ENCODE data around the gene STUM.
A peak's percentile ranks its signal among the peaks of the same experiment; 100 is the strongest.
"Not testable (repeated sequence)": the region's sequence is repeated elsewhere in the genome, so short reads cannot be mapped to it uniquely, and the experiment has no call there.

STUM gene

GRCh38 chr1:226607821-226608220, 59.3 kb downstream of the STUM start:
- H3K27ac ChIP-seq: no peak overlapping the region
- no peak for TF ChIP-seq ZFX (IDR thresholded peaks at IDR 0.05)
- TF ChIP-seq, protein P1, sequence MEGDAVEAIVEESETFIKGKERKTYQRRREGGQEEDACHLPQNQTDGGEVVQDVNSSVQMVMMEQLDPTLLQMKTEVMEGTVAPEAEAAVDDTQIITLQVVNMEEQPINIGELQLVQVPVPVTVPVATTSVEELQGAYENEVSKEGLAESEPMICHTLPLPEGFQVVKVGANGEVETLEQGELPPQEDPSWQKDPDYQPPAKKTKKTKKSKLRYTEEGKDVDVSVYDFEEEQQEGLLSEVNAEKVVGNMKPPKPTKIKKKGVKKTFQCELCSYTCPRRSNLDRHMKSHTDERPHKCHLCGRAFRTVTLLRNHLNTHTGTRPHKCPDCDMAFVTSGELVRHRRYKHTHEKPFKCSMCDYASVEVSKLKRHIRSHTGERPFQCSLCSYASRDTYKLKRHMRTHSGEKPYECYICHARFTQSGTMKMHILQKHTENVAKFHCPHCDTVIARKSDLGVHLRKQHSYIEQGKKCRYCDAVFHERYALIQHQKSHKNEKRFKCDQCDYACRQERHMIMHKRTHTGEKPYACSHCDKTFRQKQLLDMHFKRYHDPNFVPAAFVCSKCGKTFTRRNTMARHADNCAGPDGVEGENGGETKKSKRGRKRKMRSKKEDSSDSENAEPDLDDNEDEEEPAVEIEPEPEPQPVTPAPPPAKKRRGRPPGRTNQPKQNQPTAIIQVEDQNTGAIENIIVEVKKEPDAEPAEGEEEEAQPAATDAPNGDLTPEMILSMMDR (conservative IDR thresholded peaks at IDR 0.05): no peak

DNA sequence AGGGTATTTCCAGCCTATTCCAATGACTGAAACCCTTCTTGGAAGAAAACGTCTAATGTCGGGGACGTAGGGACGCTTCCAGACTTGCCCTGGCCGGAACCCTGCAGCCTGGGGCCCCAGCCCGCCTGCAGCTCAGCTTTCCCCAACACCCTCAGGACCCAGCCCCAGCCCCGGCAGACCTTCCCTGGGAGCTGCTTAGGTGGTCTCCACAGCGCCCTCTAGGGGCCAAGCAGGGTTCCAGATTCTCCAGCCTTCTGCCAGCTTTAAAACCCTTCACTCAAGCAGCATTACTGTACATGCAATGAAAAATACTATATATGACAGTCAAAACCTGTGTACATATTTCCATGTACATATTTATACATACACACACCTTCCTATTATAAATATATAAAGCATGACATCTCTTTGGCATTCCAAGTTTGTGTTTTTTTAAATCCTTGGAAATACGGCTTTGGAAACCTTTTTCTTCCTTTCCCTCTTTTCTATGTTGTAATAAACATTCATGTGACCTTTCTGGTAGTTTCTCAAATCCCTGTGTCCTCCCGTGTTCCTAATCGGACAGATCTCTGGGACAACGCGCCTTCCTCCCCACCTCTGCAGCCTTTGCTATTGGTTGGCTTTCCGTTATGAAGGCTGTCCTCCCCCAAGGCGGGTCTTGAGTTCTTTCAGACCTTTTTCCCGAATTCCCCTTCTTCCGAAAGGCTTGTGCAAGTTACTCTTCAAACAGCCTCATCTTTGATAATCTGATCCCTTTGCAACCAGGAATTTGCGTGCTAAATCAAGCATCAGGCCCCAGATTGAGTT, 60.3 kb downstream of the STUM start:
- TF ChIP-seq ZFX (IDR thresholded peaks at IDR 0.05): no peak
- TF ChIP-seq, protein P1 (conservative IDR thresholded peaks at IDR 0.05): peak; percentile 96
- no peak overlapping the region for H3K27ac ChIP-seq

DNA sequence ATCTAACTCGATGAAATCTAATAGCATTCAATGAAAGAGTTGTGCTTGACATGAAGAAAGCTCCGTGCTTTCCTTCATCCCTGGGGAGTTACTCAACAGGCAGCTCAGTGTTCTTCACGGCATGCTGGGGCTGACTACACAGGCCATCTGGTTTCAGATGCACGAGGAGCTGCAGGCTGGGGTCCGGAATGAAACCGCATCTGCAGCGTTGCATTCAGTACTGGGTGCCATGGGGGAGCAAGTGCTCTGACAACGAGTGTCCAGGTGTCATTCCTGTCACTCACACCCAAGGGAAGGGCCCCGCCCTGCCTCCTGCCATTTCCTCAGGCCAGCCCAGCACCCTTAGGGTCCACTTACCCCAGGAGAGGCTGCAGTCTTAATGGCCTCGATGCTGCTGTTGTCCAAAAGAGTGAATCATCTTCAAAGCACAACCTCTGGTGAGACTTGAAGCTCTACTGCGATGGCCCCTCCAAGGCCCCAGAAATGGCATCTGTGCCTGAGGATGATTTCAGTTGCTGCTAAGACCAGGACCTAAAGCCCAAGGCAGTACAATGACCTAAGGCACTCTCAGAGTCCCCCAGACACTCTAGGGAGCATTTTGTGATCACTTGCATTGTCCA, 61.4 kb downstream of the STUM start:
- H3K27ac ChIP-seq: no peak overlapping the region

GRCh38 chr1:226610671-226611070, 62.1 kb downstream of the STUM start:
- TF ChIP-seq, protein P1 (conservative IDR thresholded peaks at IDR 0.05): no peak
- no peak for TF ChIP-seq ZFX (IDR thresholded peaks at IDR 0.05)
- no peak overlapping the region for H3K27ac ChIP-seq

More for the DNA sequence above, 61.4 kb downstream of the STUM start:
- TF ChIP-seq, protein P1 (conservative IDR thresholded peaks at IDR 0.05): no peak
- TF ChIP-seq ZFX (IDR thresholded peaks at IDR 0.05): no peak

DNA sequence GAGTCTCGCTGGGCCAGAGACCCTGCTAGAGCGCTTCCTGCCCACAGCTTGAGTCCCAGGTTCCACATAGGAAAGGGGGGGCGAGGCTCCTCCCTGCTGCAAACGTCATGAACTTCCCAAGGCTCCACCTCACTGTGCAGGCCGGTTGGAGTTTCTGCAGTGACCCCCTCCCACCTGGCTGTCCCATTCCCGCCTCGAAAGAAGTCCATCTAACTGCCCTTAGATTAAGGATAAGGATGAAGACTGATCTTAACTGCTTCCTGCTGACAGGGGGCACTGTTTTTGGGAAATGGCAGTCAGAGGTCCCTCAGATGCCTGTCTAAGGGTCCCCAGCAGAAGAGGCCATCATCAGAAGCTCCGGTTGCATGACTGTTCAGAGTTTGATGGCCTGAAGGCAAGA, 62.7 kb downstream of the STUM start:
- no peak overlapping the region for H3K27ac ChIP-seq
- TF ChIP-seq, protein P1 (conservative IDR thresholded peaks at IDR 0.05): no peak
- TF ChIP-seq ZFX (IDR thresholded peaks at IDR 0.05): no peak

DNA sequence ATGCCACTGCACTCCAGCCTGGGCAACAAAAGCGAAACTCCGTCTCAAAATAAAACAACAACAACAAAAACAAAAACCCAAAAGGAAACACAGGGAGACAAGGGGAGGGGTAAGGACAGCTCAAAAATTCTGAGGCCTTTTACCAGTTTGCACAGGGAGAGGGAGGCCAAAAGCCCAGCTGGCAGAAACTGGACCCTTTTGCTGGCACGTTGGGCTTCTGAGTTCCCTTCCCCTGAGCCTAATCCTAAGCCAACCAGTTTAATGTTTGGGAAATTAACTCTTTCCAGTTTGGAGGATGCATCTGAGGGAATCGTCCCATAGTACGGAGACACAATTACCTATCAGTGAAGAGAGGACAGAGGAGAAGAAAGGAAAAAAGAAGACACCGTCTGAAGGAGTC, 63.4 kb downstream of the STUM start:
- H3K27ac ChIP-seq: not testable (repeated sequence)

- H3K27ac ChIP-seq: no peak overlapping the region
- TF ChIP-seq, protein P1 (conservative IDR thresholded peaks at IDR 0.05): no peak
- TF ChIP-seq ZFX (IDR thresholded peaks at IDR 0.05): no peak
These were observed 67.3 kb downstream of the STUM start for GRCh38 chr1:226615876-226616275.
